Astrocyte (in vitro differentiated cells and primary cell): ENCODE data around the gene TAS2R5.

Experiments used
- CTCF ChIP-seq: IDR thresholded peaks from 2 replicates; pipeline ENCODE4 v1.5.1; 2011; ENCODE audit warnings: low read depth, mild to moderate bottlenecking, inconsistent platforms, low read length, moderate library complexity; ENCODE audit not compliant: insufficient read depth
- EZH2 ChIP-seq: IDR thresholded peaks from 2 replicates; pipeline ENCODE4 v1.6.1; 2012; ENCODE audit warnings: mild to moderate bottlenecking, low read length, inconsistent platforms; ENCODE audit not compliant: insufficient read depth

GRCh38 chr7:141838581-141838980, 48.6 kb downstream of the TAS2R5 start:
- TF ChIP-seq CTCF (no peak), EZH2 (no peak)
